Activated gamma-delta T cell (primary cell): ENCODE results near the gene VPS54.

Experiments used
- DNase-seq: peaks from one replicate; lab custom pipeline; 2025; lab: John Stamatoyannopoulos, UW

VPS54 gene

DNA sequence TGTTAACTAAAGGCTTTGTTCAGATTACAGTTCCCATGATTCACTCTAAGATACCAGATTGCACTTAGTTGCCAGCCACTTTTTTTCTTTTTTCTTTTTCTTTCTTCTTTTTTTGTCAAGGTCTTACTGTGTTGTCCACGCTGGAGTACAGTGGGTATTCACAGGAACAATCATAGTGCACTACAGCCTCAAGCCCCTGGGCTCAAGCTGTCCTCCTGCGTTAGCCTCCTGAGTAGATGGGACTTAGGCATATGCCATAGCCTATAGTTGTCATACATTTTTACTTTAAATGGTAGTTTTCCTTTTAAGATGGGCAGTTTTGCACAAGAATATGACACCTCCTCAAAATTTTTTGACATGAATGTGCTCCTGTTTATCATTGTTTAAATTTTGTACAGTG lies 175.4 kb downstream of the VPS54 start:
- DNase-seq: no peak

DNA sequence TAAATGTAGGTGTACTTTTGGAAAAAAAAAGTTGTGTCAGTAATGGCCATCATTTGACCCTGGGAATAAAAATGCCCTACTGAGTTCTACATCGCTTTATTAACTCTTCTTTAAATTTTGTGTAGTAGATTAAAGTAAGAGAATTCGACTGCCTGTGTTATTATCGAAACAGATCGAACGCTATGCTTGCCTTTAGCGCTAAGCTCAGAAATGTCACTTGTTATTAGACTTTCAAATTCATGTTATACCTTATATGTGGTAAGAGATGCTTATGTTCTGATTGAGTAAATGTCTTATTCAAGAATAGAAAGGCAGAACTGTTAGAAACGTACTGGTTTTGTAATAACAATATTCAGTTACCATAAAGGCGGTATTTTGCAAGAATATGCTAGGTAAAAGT lies 176.1 kb downstream of the VPS54 start:
- DNase-seq: no peak

DNA sequence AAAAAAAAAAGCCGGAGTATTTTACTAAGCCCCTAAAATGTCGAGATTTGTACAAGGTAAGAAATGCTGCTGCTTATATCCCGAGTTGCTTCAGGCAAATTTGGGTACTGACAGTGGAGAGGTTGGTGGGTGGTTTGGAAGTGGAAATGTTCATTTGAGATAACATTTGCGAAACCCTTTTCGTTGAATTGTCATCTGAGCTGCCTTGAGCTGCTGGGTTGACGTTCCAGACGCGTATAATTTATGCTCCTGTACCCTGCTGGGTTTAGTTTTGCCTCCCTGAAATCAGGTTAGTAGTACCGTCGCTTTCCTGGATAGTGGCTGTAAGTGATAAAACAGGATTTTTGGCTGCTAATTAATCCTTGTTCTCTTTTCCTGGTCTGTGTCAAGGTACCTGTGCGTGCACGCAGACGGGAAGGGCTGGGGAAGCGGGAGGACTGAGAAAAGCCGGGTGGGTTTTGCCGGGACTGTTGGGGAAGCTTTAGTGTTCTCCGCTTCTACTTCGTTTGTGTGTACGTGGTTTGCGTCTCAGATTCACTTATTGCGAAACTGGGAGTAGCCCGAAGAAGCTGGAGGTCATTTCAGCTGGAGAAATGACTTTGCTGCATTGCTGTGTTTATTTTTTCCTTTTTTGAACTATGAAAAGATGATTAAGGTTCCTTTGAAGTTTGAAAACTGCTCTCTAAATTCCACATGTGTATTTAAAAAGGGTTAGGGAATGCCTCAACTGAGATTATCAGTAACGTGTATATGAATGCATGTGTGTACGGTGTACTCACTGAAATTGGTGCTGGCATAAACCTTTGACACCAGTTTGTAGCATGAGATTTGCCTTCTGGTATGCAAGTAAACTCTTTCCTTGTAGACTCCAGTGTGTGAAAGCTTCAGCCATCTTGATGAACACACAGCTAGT lies 176.8 kb downstream of the VPS54 start:
- DNase-seq: no peak
